Measurements from ENCODE around the gene ZNF598.
"Not testable (repeated sequence)": the region's sequence is repeated elsewhere in the genome, so short reads cannot be mapped to it uniquely, and the experiment has no call there.

Gene ZNF598

DNA sequence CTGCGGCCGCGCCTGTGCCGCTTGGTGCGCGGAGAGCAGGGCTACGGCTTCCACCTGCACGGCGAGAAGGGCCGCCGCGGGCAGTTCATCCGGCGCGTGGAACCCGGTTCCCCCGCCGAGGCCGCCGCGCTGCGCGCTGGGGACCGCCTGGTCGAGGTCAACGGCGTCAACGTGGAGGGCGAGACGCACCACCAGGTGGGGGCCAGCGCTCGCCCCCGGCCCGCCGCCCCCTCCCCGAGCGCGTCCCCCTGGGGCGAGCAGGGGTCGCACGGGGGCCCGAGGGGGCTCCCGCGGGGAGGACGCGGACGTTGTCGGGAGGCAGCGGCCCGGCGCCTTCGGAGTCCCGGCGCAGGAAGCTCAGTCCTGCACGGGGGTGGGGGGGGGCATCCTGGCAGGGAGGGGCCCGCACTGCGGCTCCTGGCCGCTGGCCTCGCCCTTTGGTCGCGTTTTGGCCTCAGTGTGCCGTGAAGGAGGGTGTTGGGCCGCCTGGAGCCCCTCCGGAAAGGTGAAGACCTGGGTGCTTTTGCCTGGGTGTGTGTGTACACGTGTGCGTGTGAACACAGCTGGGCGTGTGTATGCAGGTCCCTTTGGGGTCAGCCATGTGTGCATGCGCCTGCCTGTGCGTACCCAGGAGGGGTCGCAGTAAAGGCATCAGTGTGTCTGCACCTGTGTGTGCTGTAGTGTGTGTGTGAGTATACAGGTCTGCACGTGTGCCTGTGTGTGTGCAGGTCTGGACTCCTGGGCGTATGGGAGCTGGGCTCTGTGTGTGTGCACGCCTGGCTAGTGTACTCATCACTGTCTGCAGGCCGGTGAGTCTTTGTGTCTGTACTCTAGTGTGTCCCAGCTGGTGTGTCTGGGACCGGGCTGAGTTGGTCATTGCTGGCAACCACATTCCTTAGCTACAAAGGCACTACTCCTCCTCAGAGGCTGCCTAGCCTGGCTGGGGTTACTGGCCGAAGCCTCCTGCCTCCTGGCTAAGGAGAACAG lies 17.7 kb upstream of the ZNF598 start:
- no peak for ATAC-seq
- DNase-seq: no peak

DNA sequence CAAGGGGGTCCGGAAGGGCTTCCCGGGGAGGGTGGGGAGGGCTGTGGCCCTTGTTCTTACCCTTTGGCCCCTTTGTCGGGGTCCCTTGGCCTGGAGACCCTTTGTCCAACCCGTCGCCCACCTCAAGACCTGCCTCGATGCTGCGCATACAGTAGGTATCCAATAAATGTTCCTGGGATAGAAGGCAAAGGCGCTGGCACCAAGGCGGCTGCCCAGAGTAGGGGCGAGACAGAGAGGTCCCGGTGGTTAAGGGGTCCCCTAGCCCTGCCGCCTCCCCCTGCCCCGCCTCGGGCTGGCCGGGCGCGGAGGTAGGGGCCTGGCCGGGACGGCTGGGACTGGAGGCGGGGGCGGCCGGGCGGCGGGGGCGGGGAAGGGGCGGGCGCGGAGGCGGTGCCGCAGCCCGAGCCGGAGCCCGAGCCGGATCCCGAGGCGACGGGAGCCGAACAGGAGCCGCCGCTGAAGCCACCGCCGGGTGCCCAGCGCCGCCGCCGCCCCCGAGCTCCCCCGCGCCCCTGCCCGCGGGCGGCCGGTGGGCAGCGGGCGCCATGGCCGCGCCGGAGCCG lies 16.9 kb upstream of the ZNF598 start, which contains the start of gene NHERF2:
Gene NHERF2, plus strand, starts transcription at position 442 of the 563 bp plus-strand sequence. Its CDS starts 104 bp downstream, at position 546.
- DNase-seq: no peak
- no peak for ATAC-seq

DNA sequence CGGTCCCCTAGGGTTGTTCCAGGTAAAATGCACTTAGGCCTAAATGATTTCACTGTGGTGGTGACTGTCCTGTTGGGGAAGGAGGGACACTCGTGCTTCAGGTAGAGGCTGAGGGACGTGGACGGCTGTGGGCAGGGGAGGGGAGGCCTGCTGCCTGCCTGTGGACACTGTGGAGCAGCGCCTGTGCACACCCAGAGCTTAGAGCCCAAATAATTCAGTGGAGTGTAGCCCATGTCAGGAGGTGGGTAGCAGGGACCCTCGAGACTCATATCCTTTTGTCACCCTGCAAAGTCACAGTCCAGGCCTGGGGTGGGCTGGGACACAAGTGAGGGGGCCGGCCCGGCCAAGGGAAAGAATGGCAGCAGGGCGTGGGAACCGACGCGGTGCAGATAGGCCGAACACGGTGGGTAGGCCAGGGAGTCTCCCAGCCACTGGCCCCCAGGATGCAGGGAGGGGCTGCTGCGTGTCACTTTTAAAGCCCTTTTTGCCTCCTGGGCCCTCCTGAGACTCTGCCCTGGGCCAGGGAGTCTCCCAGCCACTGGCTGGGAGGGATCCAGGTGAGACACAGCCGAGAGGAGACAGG lies 16.3 kb upstream of the ZNF598 start:
- no peak for ATAC-seq
- no peak for DNase-seq

DNA sequence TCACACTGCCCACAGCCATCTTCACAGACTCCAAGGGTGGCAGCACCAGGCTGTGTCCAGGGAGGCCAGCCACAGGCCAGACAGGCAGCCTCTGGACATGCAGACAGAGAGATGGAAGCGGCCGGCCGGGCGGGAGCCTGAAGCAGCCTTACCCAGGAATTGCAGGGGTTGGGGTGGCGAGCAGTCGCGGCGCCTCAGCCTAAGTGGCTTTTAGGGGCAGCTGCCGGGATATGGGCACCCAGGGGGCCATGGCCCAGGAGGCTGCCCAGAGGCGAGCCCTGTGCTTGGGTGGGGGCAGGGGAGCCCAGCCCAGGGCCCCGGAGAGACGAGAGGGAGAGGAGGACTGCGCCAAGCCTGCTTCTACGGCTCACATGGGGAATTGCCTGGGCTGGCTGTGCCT lies 15.6 kb upstream of the ZNF598 start:
- DNase-seq (no peak), ATAC-seq (no peak)

DNA sequence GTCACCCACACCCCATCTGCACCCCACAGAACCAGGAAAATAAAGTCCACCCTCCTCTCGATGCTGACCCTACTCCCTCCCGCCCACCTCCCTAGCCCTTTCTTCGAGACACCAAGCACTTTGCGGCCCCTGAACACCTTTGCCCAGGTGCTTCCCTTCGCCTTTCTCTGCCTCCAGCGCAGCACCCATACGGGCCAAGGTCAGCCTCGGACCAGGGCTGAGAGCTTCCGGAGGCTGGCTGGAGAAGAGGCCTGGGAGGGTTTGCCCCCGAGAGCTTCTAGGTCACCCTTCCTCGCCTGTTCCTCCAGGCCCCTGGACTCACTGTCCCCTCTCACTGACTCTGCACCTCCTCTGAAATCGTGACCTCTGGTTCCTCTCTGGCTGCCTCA lies 14.4 kb upstream of the ZNF598 start:
- ATAC-seq (no peak), DNase-seq (no peak)

DNA sequence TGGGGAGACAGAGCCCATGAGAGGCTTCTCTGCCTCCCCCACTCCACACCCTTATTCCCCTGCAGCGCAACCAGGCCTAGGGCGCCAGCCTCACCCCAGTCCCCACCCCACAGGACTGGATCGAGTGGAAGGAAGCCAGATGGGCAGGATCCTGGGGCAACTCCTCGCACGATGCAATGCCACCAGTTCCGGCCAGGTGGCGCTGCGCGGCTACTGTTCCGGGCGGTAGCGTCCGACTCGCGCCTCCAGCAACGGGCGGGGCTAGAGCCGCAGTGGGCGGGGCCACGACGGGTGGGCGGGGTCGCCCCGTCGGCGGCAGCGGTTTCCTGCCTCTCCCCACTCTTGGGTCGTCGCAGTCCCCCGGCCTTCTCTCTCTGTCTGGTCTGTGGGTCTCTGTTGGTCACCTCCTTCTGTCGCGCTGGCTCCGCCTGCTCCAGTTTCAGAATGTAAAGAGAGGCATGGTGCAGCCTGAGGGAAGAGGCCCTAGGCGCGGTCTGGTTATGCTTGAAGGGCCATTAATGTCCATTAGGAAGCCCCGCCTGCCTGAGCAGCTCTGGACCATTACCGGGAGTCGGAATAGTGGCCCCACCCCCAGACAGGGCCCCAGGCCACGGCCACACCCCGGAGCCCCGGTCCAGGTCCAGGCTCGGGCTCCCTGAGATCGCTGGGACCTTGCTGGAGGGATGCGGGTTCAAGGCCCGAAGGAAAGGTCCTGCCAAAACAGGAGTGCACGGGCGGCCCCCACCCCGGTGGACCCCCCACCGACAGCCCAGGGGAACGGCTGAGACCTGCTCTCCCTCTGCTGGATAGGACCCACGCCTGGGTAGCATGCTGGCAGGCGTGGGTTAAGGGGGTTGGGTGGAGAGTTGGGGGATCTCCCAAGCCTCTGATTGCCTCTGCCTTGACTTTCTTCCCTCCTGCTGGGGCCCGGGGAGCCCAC lies 13.7 kb upstream of the ZNF598 start:
- DNase-seq (peak; percentile 99), ATAC-seq (peak; percentile 85)

DNA sequence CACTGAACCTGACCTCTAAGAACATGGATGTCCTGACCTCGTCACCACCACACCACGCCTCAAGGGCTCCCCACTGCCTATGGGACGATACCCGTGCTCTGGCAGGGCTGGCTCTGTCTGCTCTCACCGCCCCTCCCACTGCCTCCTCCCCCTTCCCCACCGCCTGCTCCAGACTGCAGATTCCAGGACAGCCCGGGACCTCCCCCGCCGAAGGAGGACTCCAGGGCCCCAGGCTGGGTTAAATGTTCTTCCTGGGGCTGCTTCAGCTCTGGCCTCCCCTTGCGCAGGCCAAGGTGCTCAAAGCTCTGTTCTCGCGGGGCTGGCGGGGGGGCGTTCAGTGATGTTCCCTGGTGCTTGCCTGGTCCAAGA lies 13.1 kb upstream of the ZNF598 start:
- DNase-seq (no peak), ATAC-seq (peak; percentile 9)

DNA sequence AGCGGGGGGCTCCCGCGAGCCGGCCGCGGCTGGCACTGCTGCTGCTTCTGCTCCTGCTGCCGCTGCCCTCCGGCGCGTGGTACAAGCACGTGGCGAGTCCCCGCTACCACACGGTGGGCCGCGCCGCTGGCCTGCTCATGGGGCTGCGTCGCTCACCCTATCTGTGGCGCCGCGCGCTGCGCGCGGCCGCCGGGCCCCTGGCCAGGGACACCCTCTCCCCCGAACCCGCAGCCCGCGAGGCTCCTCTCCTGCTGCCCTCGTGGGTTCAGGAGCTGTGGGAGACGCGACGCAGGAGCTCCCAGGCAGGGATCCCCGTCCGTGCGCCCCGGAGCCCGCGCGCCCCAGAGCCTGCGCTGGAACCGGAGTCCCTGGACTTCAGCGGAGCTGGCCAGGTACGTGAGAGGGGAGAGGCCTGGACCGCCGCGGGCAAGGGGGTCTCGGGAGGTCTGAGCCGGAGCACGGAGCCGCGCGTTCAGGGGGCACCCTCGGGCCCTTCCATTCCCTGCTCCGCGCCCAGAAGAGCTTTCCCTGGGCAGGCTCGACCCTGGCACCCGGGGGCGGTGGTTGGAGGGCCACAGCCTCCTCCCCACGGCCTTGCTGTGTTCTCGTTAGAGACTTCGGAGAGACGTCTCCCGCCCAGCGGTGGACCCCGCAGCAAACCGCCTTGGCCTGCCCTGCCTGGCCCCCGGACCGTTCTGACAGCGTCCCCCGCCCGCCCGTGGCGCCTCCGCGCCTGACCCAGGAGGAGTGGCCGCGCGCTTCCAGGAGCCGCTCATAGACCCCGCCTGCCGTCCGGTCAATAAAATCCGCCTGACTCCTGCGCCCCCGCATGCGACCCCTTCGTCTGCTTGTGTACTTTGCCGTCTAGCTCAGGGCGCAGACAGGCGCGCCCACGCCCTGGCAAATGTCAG lies 10.6 kb upstream of the ZNF598 start:
- ATAC-seq (no peak), DNase-seq (no peak)

DNA sequence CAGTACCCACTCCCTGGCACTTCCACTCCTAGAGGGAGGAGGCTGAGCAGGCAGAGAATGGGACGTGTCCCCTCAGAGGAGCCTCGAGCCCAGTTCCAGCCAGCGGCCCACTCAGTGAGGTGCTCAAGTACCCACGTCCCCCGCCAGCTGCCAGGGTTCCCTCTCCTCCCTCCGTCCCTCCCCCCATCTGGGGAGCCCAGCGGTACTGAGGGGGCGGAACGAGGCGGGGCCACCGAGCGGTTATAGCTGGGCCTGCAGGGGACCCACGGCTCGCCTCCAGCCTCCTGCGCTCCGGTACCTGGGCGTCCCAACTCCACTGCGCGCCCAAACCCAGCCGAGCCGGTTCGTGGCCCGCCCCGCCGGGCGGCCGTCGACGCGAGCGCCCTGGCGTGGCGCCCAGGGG lies 9.9 kb upstream of the ZNF598 start, which contains the start of gene NPW:
Gene NPW, plus strand, starts transcription at position 268 of the 403 bp plus-strand sequence.
- ATAC-seq: peak; percentile 28

DNA sequence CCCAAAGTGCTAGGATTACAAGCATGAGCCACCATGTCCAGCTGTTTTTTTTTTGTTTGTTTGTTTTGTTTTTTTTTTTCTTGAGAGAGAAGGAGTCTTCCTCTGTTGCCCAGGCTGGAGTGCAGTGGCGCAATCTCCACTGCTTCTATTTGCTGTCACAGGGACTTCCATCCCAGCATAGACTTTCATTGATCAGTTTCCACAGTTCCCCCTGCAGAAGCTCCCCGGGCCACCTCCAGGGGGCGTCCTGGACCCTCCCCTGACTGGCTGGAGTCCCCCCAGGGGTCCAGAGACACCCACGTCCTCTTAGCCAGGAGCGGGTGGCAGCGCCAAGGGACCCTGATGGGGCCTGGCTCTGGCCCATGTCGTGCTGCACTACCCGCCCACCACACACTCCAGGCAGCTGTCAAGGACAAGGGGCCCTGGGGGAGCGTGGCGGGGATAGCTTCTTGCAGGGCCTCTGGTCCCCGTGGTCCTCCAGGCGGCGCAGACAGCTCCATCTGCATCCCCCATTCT lies 6.8 kb upstream of the ZNF598 start:
- no peak for ATAC-seq

More for the DNA sequence above, 9.9 kb upstream of the ZNF598 start, which contains the start of gene NPW:
- DNase-seq: peak; percentile 62

DNA sequence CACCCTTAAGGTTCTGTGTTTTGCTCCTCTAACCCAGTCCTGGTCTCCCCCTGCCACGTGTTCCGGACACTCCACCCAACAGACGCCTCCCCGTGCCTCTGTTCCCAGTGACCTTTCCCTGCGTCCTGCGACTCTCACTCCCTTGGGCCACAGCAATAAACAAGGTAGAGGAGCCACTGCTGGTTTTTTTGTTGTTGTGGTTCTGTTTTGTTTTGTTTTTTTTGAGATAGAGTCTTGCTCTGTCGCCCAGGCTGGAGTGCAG lies 6.3 kb upstream of the ZNF598 start:
- no peak for DNase-seq
- ATAC-seq: no peak

More for the DNA sequence above, 6.8 kb upstream of the ZNF598 start:
- peak; percentile 52 for DNase-seq

DNA sequence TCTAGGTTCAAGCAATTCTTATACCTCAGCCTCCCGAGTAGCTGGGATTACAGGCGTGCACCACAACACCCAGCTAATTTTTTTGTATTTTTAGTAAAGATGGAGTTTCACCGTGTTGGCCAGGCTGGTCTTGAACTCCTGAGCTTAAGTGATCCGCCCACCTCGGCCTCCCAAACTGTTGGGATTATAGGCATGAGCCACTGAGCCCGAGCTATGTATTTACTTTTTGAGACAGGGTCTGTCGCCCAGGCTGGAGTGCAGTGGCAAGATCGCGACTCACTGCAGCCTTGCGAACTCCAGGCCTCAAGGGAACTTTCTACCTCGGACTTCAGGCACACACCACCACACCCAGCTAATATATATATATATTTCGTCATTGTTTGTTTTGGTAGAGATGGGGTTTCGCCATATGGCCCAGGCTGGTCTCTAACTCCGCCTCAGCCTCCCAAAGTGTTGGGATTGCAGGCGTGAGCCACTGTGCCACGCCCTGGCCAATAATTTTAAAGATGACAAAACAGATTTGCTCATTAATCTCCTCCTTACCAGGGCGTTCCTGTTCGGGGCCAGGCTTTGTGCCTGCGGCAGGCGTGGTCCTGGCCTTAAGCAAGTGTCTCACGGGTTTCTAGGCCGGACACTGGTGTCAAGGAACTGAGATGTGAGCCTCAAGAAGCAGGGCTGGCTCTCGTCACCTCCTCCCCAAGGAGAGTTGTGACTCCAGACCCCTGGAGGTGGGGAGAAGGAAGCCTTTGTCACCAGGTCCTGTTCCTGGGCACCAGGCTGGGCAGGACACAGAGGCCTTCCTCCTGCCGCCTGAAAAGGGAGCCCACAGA lies 5.7 kb upstream of the ZNF598 start:
- no peak for ATAC-seq
- DNase-seq: no peak

DNA sequence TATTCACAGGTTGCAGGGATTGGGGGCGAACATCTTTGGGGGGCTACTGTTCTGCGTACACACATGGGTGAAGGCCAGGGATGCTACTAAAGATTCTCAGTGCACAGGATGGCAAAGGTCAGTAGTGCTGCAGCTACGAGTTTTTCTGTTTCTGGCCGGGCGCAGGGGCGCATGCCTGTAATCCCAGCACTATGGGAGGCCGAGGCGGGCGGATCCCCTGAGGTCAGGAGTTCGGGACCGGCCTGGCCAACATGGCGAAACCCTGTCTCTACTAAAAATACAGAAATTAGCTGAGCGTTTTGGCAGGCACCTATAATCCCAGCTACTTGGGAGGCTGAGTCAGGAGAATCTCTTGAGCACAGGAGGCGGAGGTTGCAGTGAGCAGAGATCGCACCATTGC lies 3.9 kb upstream of the ZNF598 start:
- no peak for ATAC-seq
- DNase-seq: no peak

DNA sequence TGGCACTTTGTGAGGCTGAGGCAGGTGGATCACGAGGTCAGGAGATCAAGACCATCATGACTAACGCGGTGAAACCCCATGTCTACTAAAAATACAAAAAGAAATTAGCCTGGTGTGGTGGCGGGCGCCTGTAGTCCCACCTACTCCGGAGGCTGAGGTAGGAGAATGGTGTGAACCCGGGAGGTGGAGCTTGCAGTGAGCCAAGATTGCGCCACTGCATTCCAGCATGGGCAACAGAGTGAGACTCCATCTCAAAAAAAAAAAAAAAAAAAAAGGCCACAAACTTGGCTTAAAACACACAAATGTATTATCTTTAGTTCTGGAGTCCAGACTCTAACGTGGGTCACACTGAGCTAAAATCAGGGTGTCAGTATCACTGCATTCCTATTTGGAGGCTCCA lies 2.1 kb upstream of the ZNF598 start:
- ATAC-seq, DNase-seq: not testable (repeated sequence)

DNA sequence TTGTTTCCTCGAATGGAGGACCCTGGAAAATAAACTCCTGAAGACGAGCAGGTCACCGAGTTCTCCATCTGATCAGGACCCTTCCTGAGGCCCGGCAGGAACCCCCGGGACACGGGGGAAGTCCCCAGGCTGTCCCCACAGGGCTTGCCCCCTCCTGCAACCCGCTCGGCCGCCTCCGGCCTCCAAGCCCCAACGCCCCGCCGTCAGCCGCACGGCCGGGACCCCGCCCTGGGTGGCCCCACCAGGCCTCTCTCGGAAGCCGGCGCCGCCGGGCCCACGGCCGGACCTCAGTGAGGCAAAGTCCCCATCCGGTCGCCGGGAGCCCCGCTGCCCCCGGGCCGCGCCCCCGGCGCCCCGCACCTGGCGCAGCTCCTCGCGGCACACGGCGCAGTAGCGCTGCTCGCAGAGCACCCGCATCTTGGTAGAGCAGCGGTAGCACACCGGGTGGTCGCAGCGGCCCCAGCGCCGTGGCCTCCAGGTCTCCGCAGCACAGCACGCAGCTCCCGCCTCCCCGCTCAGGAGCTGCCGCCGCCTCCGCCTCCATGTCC lies 383 bp downstream of the ZNF598 start:
- DNase-seq: peak; percentile 44
- ATAC-seq: peak; percentile 17

DNA sequence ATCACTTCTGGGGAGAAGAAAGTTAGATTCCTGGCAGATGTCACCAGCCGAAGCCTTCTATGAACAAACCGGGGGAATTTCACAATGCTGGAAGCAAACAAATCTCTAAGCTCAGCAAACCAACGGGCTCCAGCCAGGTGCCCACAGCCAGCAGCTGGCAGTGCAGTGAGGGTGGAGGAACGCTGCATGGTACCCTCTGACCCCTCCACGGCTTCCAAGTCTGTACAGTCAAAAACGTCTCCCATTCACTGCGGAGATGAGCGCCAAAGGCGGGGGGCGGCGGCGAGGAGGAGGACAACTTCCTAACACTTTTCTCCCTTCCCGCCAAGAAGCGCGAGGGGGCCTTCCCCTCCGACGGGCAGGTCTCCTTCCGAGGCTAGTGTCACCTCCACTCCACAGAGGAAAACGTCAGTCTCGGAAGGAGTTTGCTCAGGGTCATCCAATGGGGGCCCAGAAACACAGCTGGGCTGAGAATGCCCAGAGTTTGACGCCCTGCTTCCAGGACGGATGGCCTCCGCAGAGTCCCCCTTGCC lies 924 bp downstream of the ZNF598 start:
- DNase-seq (peak; percentile 64), ATAC-seq (no peak)

DNA sequence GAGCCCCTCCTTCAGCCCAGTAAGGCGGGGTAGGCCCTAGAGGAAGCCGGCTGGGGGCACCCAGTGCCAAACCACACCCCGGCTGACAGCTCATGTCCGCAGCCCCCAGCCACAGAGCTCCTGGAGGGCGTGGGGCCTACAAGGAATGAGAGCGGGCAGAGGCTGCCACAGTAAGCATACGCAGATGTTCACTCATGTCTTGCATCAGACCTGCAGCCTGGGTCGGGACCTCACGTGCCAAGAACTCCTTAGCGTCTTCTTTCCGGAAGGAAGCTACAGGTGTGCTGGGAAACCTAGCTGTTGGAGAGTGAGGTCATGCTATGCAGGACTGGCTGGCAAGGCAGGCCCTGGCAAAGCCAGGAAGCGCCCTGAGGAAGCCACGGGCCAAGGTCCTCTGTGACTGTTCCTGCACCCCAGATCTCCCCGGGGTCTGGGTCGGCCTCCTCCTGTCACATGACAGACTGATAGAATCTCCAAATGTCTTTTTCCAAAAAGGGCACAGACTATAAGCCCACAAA lies 1.6 kb downstream of the ZNF598 start:
- DNase-seq (peak; percentile 61), ATAC-seq (peak; percentile 20)

DNA sequence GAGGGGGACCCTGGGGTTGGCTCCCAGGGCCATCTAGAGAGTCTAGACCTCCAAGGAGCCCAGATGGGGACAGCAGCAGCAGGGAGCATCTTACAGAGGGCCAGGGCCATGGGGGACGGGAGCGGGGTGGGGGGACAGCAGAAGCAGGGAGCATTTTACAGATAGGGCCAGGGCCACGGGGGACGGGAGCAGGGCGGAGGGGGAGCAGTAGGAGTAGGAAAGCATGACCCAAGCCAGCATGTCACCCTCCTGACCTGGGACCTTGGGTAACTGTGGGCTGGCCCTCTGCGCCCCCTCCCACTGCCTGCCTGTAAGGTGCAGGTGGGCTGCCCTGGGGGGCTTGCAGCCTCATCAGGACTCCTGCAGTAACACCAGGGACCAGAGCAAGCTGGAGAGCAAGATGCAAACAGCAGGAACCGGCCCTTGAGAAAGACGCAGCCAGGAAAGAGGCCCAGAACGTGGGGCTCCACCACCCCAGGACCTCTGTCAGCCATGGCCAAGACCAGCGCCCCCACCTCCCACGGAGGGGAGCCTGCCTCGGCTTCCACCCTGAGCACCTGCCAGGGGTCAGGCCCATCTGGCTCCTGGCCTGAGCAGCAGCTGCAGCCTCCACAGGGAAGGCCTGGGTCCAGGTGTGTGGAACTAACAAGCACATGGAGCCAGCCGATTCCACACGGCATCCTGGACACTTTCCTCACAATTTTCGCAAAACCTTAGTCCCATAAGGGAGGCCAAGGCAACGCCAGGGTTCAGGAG lies 2.4 kb downstream of the ZNF598 start:
- ATAC-seq: no peak
- DNase-seq: no peak

Data from stimulated activated naive CD8-positive, alpha-beta T cell treated with anti-CD3 and anti-CD28 coated beads, Interleukin-15, Interleukin-2, amounts not matched to agents 100 U/mL and 50 U/mL, for 24 hours (primary cell).